Measurements from ENCODE around the gene ENTPD3. TPM values are rescaled to one million over a fixed set of nuclear protein-coding genes. Genes with fewer than 3 reads are reported as not detected.

Gene ENTPD3
- total and polyA plus RNA-seq, 7 donors, result 1.2 to 13.9 (median 4.9) TPM

DNA sequence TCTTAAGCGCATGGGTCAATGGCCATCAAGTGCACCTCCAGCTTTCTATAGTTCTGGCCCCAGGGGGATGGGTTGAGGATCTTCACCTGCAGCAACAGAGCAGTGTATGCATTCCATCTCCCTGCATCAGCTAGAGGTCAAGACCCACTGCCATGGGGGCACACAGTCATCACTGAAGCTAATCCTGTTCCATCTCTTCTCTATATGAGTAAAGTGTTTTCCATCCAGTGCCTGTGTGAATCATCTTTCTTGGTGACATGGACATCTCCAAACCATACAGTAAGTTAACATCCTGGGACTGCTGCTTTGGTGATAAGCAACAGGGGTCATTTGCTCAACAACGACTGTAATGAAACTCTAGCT, 4.4 kb upstream of the ENTPD3 start:
- TF ChIP-seq EP300 (IDR thresholded peaks at IDR 0.05) (no peak), POLR2A (IDR thresholded peaks at IDR 0.05) (no peak), POLR2AphosphoS5 (IDR thresholded peaks at IDR 0.05) (no peak)
- TF ChIP-seq, protein P1, sequence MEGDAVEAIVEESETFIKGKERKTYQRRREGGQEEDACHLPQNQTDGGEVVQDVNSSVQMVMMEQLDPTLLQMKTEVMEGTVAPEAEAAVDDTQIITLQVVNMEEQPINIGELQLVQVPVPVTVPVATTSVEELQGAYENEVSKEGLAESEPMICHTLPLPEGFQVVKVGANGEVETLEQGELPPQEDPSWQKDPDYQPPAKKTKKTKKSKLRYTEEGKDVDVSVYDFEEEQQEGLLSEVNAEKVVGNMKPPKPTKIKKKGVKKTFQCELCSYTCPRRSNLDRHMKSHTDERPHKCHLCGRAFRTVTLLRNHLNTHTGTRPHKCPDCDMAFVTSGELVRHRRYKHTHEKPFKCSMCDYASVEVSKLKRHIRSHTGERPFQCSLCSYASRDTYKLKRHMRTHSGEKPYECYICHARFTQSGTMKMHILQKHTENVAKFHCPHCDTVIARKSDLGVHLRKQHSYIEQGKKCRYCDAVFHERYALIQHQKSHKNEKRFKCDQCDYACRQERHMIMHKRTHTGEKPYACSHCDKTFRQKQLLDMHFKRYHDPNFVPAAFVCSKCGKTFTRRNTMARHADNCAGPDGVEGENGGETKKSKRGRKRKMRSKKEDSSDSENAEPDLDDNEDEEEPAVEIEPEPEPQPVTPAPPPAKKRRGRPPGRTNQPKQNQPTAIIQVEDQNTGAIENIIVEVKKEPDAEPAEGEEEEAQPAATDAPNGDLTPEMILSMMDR (IDR thresholded peaks at IDR 0.05), result no peak

DNA sequence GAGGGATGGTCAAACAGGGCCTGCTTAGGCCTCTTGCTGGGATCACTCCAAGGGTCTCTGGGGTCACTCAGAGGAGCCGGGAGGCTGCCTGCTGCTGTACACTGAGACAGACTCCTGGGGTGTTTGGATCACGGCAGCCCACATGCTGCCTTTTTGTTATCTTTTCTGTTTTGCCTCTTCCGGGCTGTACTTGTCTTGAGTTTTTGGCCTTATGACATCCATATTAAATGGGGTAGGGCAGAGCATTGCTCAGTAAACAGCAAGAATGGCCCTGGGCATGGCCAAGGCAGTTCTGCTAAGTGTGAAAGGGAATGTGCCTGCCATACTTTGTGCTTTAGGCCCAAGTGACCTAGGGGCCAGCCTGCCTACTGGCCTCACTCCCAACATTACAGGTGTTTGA, 771 bp upstream of the ENTPD3 start:
- intact Hi-C loops (cut with DNase I), result no loop called here
- peaks cover 0 to 2% (median 0%) of the 10 kb centered on the region in 4 donors for H3K9me3 ChIP-seq
- H3K27me3 ChIP-seq, result peaks cover 0 to 23% (median 0%) of the 10 kb centered on the region in 3 donors
- WGBS, 2 donors, result 91 to 96% methylated on average over 3 of the region's 3 CpGs
- no peak overlapping the region for H3K4me3 ChIP-seq
- peaks cover 0 to 9% (median 7%) of the 10 kb centered on the region in 4 donors for H3K4me1 ChIP-seq
- TF ChIP-seq, protein P1 (IDR thresholded peaks at IDR 0.05), result no peak
- TF ChIP-seq POLR2AphosphoS5 (IDR thresholded peaks at IDR 0.05) (no peak), EP300 (IDR thresholded peaks at IDR 0.05) (no peak), POLR2A (IDR thresholded peaks at IDR 0.05) (no peak)
- no peak for DNase-seq
- no peak overlapping the region for H3K27ac ChIP-seq
- no peaks in the 10 kb centered on the region for H3K36me3 ChIP-seq

More for the DNA sequence above, 4.4 kb upstream of the ENTPD3 start:
- peaks cover 0 to 16% (median 0%) of the 10 kb centered on the region in 3 donors for H3K27me3 ChIP-seq
- DNase-seq, result no peak
- H3K4me1 ChIP-seq, result peaks cover 0 to 9% (median 7%) of the 10 kb centered on the region in 4 donors
- 88% methylated on average over 2 of the region's 2 CpGs for WGBS, 2 donors
- H3K27ac ChIP-seq, result no peak overlapping the region
- intact Hi-C loops (cut with DNase I), result no loop called here
- H3K36me3 ChIP-seq, result no peaks in the 10 kb centered on the region
- H3K4me3 ChIP-seq, result no peak overlapping the region
- H3K9me3 ChIP-seq, result peaks cover 0 to 2% (median 0%) of the 10 kb centered on the region in 4 donors

DNA sequence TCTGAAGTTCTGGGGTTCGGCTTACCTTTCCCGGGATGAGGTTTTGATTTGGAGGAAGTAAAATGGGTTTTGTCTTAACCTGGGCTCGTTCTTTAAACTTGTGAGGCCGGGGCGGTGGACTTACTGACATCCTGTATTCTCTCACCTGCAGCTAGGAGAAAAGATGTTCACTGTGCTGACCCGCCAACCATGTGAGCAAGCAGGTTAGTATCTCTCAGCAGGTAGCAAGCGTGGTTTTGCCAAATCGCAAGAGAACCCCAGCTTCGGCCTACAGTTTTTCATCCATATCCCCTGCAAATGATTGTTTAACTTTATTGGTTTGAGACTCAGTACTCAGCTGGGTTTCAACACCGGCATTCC, 891 bp downstream of the ENTPD3 start:
- Histone ChIP-seq H3K27ac (no peak overlapping the region), H3K36me3 (peaks cover 0 to 5% (median 0%) of the 10 kb centered on the region in 4 donors), H3K9me3 (peaks cover 0 to 2% (median 0%) of the 10 kb centered on the region in 4 donors), H3K27me3 (peaks cover 0 to 23% (median 0%) of the 10 kb centered on the region in 3 donors), H3K4me3 (no peak overlapping the region), H3K4me1 (peaks cover 0 to 9% (median 7%) of the 10 kb centered on the region in 4 donors)
- DNase-seq, result no peak
- WGBS, 2 donors, result 85 to 93% methylated on average over 10 of the region's 10 CpGs
- TF ChIP-seq, protein P1 (IDR thresholded peaks at IDR 0.05), result no peak
- TF ChIP-seq EP300 (IDR thresholded peaks at IDR 0.05) (no peak), POLR2AphosphoS5 (IDR thresholded peaks at IDR 0.05) (no peak)
- intact Hi-C loops (cut with DNase I), result no loop called here

DNA sequence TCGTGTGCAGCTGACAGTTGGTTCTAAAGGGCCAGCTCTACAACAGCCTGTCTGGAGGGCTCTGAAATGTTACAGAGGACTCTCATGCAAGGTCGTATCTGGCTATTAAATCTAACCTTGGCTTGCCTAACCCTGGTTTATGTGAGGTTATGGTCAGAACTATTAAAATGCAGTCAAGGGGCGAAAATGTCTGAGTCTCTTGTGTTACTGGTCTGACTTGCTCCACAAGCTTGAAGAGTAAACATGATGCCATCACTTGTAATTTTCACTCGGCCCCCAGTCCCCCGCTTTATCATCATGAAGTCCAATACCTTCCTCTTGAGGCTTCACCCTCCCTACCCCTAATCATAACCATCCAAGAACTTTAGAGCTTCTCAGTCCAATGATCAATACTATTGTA, 9.4 kb downstream of the ENTPD3 start:
- H3K27ac ChIP-seq, result no peak overlapping the region
- no peaks in the 10 kb centered on the region for H3K27me3 ChIP-seq
- H3K9me3 ChIP-seq, result no peaks in the 10 kb centered on the region
- WGBS, 2 donors, result 70 to 71% methylated on average over 5 of the region's 5 CpGs
- DNase-seq, result no peak
- TF ChIP-seq, protein P1 (IDR thresholded peaks at IDR 0.05), result no peak
- TF ChIP-seq POLR2A (IDR thresholded peaks at IDR 0.05) (no peak), POLR2AphosphoS5 (IDR thresholded peaks at IDR 0.05) (no peak), EP300 (IDR thresholded peaks at IDR 0.05) (no peak)
- no peaks in the 10 kb centered on the region for H3K4me1 ChIP-seq
- peaks cover 0 to 5% (median 0%) of the 10 kb centered on the region in 4 donors for H3K36me3 ChIP-seq
- no peak overlapping the region for H3K4me3 ChIP-seq
- intact Hi-C loops (cut with DNase I), result no loop called here

DNA sequence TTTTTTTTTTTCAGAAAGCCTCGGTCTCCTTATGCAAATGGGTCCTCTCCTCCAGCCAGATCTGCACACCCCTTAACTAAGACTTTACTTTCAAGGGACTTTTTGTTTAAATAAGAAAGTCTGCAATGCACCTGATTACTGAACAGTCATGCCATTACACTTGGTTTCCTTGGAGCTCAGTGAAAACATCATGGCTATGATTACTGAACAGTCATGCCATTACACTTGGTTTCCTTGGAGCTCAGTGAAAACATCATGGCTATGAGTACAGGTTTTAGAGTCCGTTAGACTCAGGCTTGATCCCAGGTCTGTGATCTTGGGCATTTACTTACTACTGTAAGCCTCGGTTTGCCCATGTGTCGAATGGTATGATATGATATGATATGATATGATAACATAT, 10.1 kb downstream of the ENTPD3 start:
- no peak overlapping the region for H3K27ac ChIP-seq
- TF ChIP-seq, protein P1 (IDR thresholded peaks at IDR 0.05), result no peak
- TF ChIP-seq EP300 (IDR thresholded peaks at IDR 0.05) (no peak), POLR2AphosphoS5 (IDR thresholded peaks at IDR 0.05) (no peak), POLR2A (IDR thresholded peaks at IDR 0.05) (no peak)
- no peak overlapping the region for H3K4me3 ChIP-seq
- no peaks in the 10 kb centered on the region for H3K27me3 ChIP-seq
- no peaks in the 10 kb centered on the region for H3K4me1 ChIP-seq
- peaks cover 0 to 3% (median 0%) of the 10 kb centered on the region in 4 donors for H3K36me3 ChIP-seq
- 89 to 91% methylated on average over 4 of the region's 4 CpGs for WGBS, 2 donors
- DNase-seq, result no peak
- intact Hi-C loops (cut with DNase I), result no loop called here
- no peaks in the 10 kb centered on the region for H3K9me3 ChIP-seq

All from sigmoid colon (tissue), 7 donors.